COLO668 (cell line): Measurements from ENCODE around the gene ITK.
"Not testable (repeated sequence)": the region's sequence is repeated elsewhere in the genome, so short reads cannot be mapped to it uniquely, and the experiment has no call there.

Experiments used
- DNase-seq: peaks from one replicate; lab custom pipeline; 2025; ENCODE audit not compliant: unreplicated experiment; lab: John Stamatoyannopoulos, UW

The ITK gene

GRCh38 chr5:157244704-157245103, 64.1 kb downstream of the ITK start:
- not testable (repeated sequence) for DNase-seq

- no peak for DNase-seq
Measured at GRCh38 chr5:157245476-157245875, 64.8 kb downstream of the ITK start.

GRCh38 chr5:157245886-157246285, 65.2 kb downstream of the ITK start:
- no peak for DNase-seq

- DNase-seq, result no peak
Measured at GRCh38 chr5:157247267-157247666, 66.6 kb downstream of the ITK start.

- DNase-seq, result no peak
Measured at GRCh38 chr5:157248821-157249470, 68.3 kb downstream of the ITK start.

- no peak for DNase-seq
Measured at GRCh38 chr5:157252711-157253465, 72.2 kb downstream of the ITK start.

GRCh38 chr5:157253547-157253946, 72.9 kb downstream of the ITK start:
- DNase-seq, result peak; percentile 7

GRCh38 chr5:157258450-157258849, 77.8 kb downstream of the ITK start:
- no peak for DNase-seq

- no peak for DNase-seq
Measured at GRCh38 chr5:157259699-157260098, 79.1 kb downstream of the ITK start.

GRCh38 chr5:157263496-157264090, 83.0 kb downstream of the ITK start:
- DNase-seq, result no peak

GRCh38 chr5:157265714-157266285, 85.2 kb downstream of the ITK start, which contains the start of gene CYFIP2:
TSS of gene CYFIP2 (plus strand) at chr5:157266123. CDS start at chr5:157285362, 19,239 bp downstream.
- DNase-seq, result peak; percentile 81

- peak; percentile 65 for DNase-seq
Measured at GRCh38 chr5:157266286-157267007, 85.8 kb downstream of the ITK start.

- DNase-seq, result peak; percentile 11
Measured at GRCh38 chr5:157267025-157267424, 86.4 kb downstream of the ITK start.

GRCh38 chr5:157267761-157268480, 87.3 kb downstream of the ITK start:
- peak; percentile 19 for DNase-seq

GRCh38 chr5:157269165-157269671, 88.6 kb downstream of the ITK start:
- DNase-seq, result no peak

GRCh38 chr5:157269761-157270272, 89.2 kb downstream of the ITK start:
- no peak for DNase-seq

GRCh38 chr5:157270771-157271170, 90.1 kb downstream of the ITK start:
- no peak for DNase-seq

GRCh38 chr5:157271740-157272271, 91.2 kb downstream of the ITK start:
- no peak for DNase-seq

GRCh38 chr5:157273131-157273556, 92.5 kb downstream of the ITK start:
- no peak for DNase-seq

- DNase-seq, result no peak
Measured at GRCh38 chr5:157275403-157275802, 94.8 kb downstream of the ITK start.
